Measurements from ENCODE around the gene DDB1.

- no peak for TF ChIP-seq CTCF (IDR thresholded peaks at IDR 0.05; ENCODE audit: poor library complexity)
- TF ChIP-seq EZH2phosphoT487 (IDR thresholded peaks at IDR 0.05; ENCODE audit: low read depth, severe bottlenecking, unreplicated experiment), result no peak
Measured at GRCh38 chr11:61375761-61376108, 42.8 kb upstream of the DDB1 start.

Measured in hepatocyte (in vitro differentiated cells).